K562 (cell line): ENCODE measurements around the gene TMEM255A. TPM values are rescaled to one million over a fixed set of nuclear protein-coding genes. Genes with fewer than 3 reads are reported as not detected.

Experiments used
- ASH1L ChIP-seq: fragments of 450-650 bp; IDR thresholded peaks from 2 replicates; pipeline ENCODE4 v1.6.1; 2018; ENCODE audit warnings: borderline replicate concordance, mild to moderate bottlenecking, low read depth; ENCODE audit not compliant: partially characterized antibody
- BDP1 ChIP-seq: IDR thresholded peaks from 3 replicates; pipeline ENCODE4 v1.6.1; 2011; ENCODE audit not compliant: insufficient read length, insufficient read depth
- C11orf30 ChIP-seq: fragments of 450-650 bp; IDR thresholded peaks from 2 replicates; pipeline ENCODE4 v1.6.1; 2016; ENCODE audit warnings: low read depth, mild to moderate bottlenecking
- CXXC5 ChIP-seq: fragments of 250-450 bp; sonication (Bioruptor Pico); IDR thresholded peaks from 2 replicates; pipeline ENCODE4 v1.8.0; 2022; ENCODE audit warnings: inconsistent platforms, mild to moderate bottlenecking, moderate library complexity
- DMBX1 ChIP-seq: fragments of 250-450 bp; sonication (Bioruptor Pico); IDR thresholded peaks from 2 replicates; pipeline ENCODE4 v1.8.0; 2022; ENCODE audit warnings: inconsistent platforms, mild to moderate bottlenecking, moderate library complexity, borderline replicate concordance
- ETV1 ChIP-seq: fragments of 450-650 bp; conservative IDR thresholded peaks from 2 replicates; pipeline ENCODE4 v1.6.1; 2016; ENCODE audit warnings: missing genetic modification characterization, control low read depth, low read depth, missing compliant biosample characterization
- HCFC1 ChIP-seq: IDR thresholded peaks from 2 replicates; pipeline ENCODE4 v1.6.1; 2012; ENCODE audit warnings: low read depth, low read length, improper control_type of control experiment
- HINFP ChIP-seq: fragments of 450-650 bp; conservative IDR thresholded peaks from 2 replicates; pipeline ENCODE4 v1.6.1; 2016; ENCODE audit warnings: missing genetic modification characterization, low read depth, mild to moderate bottlenecking, control low read depth, missing compliant biosample characterization
- KLF6 ChIP-seq: fragments of 250-450 bp; sonication (Bioruptor Pico); IDR thresholded peaks from 2 replicates; pipeline ENCODE4 v1.4.0; 2020; ENCODE audit warnings: mild to moderate bottlenecking, moderate library complexity, borderline replicate concordance
- MNT ChIP-seq, 2 experiments: fragments of 450-650 bp; conservative IDR thresholded peaks; 2 replicates each; pipeline ENCODE4 v1.6.1; 2017; ENCODE audit warnings: mild to moderate bottlenecking in 2 of 2, moderate library complexity in 2 of 2
- MYC ChIP-seq, 2 experiments: fragments of 250-450 bp in 1 of 2; sonication (Bioruptor Pico) in 1 of 2; IDR thresholded peaks; 2 replicates each; pipeline versions ENCODE4 v1.5.1 to v1.6.1; 2012 to 2021; ENCODE audit warnings: low read depth in 2 of 2, borderline replicate concordance in 1 of 2, improper control_type of control experiment in 1 of 2, low read length in 1 of 2, mild to moderate bottlenecking in 1 of 2, moderate library complexity in 1 of 2
- RNF2 ChIP-seq: sonication (generic); IDR thresholded peaks from 2 replicates; pipeline ENCODE4 v1.6.1; 2016
- SAFB2 ChIP-seq: fragments of 200-400 bp; formaldehyde crosslinking; IDR thresholded peaks from 2 replicates; pipeline ENCODE4 v1.6.1; 2018; ENCODE audit warnings: borderline replicate concordance, low read length, low read depth, moderate library complexity; ENCODE audit not compliant: severe bottlenecking
- XRCC4 ChIP-seq: IDR thresholded peaks from one replicate; pipeline ENCODE4 v1.6.1; 2011; ENCODE audit not compliant: insufficient read depth, insufficient read length; ENCODE audit errors: extremely low read depth
- ZNF316 ChIP-seq: fragments of 450-650 bp; IDR thresholded peaks from 2 replicates; pipeline ENCODE4 v1.6.1; 2016
- ZNF584 ChIP-seq: fragments of 200-800 bp; sonication (Bioruptor generic); IDR thresholded peaks from 2 replicates; pipeline ENCODE4 v1.6.1; 2016; ENCODE audit warnings: low read depth, mild to moderate bottlenecking, missing genetic modification characterization, missing compliant biosample characterization
- ZNF592 ChIP-seq: fragments of 450-650 bp; IDR thresholded peaks from 2 replicates; pipeline ENCODE4 v1.6.1; 2017; ENCODE audit warnings: antibody characterized with exemption, mild to moderate bottlenecking
- ZNF766 ChIP-seq: fragments of 200-800 bp; sonication (Bioruptor generic); conservative IDR thresholded peaks from 2 replicates; pipeline ENCODE4 v1.6.1; 2016; ENCODE audit warnings: missing genetic modification characterization, missing compliant biosample characterization
- polyA plus RNA-seq, 8 experiments: library from polyadenylated mRNA; depleted of rRNA in 4 of 8; stranded (reverse) in 5 of 8; unstranded in 3 of 8; fragments of >200 nt; fragmentation: Nextera tagmentation in 2 of 8; fragmentation: Illumina TruSeq in 1 of 8; extraction: Ambion mirVana in 2 of 8; extraction: Trizol in 1 of 8; gene quantifications; 2 replicates each; pipeline versions ENCODE4 v1.2.1 to v1.2.3, GENCODE V29; 2011 to 2014; ENCODE audit warnings: inconsistent platforms in 1 of 8, missing spikeins in 1 of 8
- total RNA-seq, 7 experiments: library from RNA; depleted of rRNA in 6 of 7; stranded (reverse); fragments of >200 nt in 6 of 7; fragmentation: Illumina TruSeq in 2 of 7; extraction: Trizol in 2 of 7; gene quantifications; 2 replicates each; pipeline versions ENCODE4 v1.2.1 to v1.2.3, GENCODE V29; 2011 to 2021; ENCODE audit warnings: low replicate concordance in 1 of 7

TMEM255A gene
- total and polyA plus RNA-seq, 9 of the 15 experiments (the other 6 are each of a cell fraction or from before 2014, with no cell fraction given), result 0.01 TPM; not detected in 8

GRCh38 chrX:120228187-120228908 is 82.9 kb downstream of the TMEM255A start (continued):
- TF ChIP-seq ASH1L (no peak), MYC (IDR thresholded peaks at IDR 0.05; ENCODE audit: low read depth, low read length) (no peak), MYC (CRISPR knock-in tag; IDR thresholded peaks at IDR 0.05; ENCODE audit: borderline replicate concordance, low read depth) (no peak), MNT (conservative IDR thresholded peaks at IDR 0.05) (0 out of 4 replicates have a peak, but pooled peaks have one; percentile 30 to 36), ZNF592 (peak; percentile 93), XRCC4 (no peak), ZNF316 (peak; percentile 62; the same call in 1 of the 2 replicates), CXXC5 (CRISPR knock-in tag) (peak; percentile 30; the same call in 1 of the 2 replicates), HINFP (tag) (peak; percentile 65; the same call in 1 of the 2 replicates), ZNF584 (CRISPR knock-in tag) (0 out of 2 replicates have a peak, but pooled peaks have one; percentile 45), ETV1 (peak; percentile 70), SAFB2 (no peak), KLF6 (CRISPR knock-in tag) (peak; percentile 55; the same call in 1 of the 2 replicates), C11orf30 (peak; percentile 55), ZNF766 (0 out of 2 replicates have a peak, but pooled peaks have one; percentile 32), HCFC1 (no peak), BDP1 (no peak), DMBX1 (peak; percentile 77; the same call in 1 of the 2 replicates), RNF2 (no peak)
